ENCODE results near the gene HNRNPC.
A peak's percentile ranks its signal among the peaks of the same experiment; 100 is the strongest.
"Not testable (repeated sequence)": the region's sequence is repeated elsewhere in the genome, so short reads cannot be mapped to it uniquely, and the experiment has no call there.

The HNRNPC gene

GRCh38 chr14:21269252-21270046 lies at the start of gene HNRNPC:
TSS of gene HNRNPC (minus strand) at chr14:21269442. CDS start at chr14:21234193, 35,249 bp downstream.
- peak; percentile 100 for DNase-seq (ENCODE audit: low read depth in 1 of 2, low spot score in 1 of 2)

- no peak for DNase-seq (ENCODE audit: low read depth in 1 of 2, low spot score in 1 of 2)
These were observed 48.2 kb upstream of the HNRNPC start for GRCh38 chr14:21317398-21317797.

GRCh38 chr14:21313512-21313911 lies 44.3 kb upstream of the HNRNPC start:
- no peak for DNase-seq (ENCODE audit: low read depth in 1 of 2, low spot score in 1 of 2)

GRCh38 chr14:21311614-21312013 lies 42.4 kb upstream of the HNRNPC start:
- no peak for DNase-seq (ENCODE audit: low read depth in 1 of 2, low spot score in 1 of 2)

GRCh38 chr14:21309956-21310355 lies 40.7 kb upstream of the HNRNPC start:
- no peak for DNase-seq (ENCODE audit: low read depth in 1 of 2, low spot score in 1 of 2)

- no peak for DNase-seq (ENCODE audit: low read depth in 1 of 2, low spot score in 1 of 2)
These were observed 40.0 kb upstream of the HNRNPC start for GRCh38 chr14:21309238-21309636.

GRCh38 chr14:21308479-21309237 lies 39.4 kb upstream of the HNRNPC start:
- DNase-seq (ENCODE audit: low read depth in 1 of 2, low spot score in 1 of 2): peak; percentile 49 to 59

GRCh38 chr14:21308132-21308478 lies 38.9 kb upstream of the HNRNPC start:
- no peak for DNase-seq (ENCODE audit: low read depth in 1 of 2, low spot score in 1 of 2)

GRCh38 chr14:21307637-21308036 lies 38.4 kb upstream of the HNRNPC start:
- no peak for DNase-seq (ENCODE audit: low read depth in 1 of 2, low spot score in 1 of 2)

GRCh38 chr14:21302836-21303140 lies 33.5 kb upstream of the HNRNPC start:
- not testable (repeated sequence) for DNase-seq (ENCODE audit: low read depth in 1 of 2, low spot score in 1 of 2)

- DNase-seq (ENCODE audit: low read depth in 1 of 2, low spot score in 1 of 2): no peak
These were observed 33.0 kb upstream of the HNRNPC start for GRCh38 chr14:21302013-21302835.

GRCh38 chr14:21300892-21301291 lies 31.6 kb upstream of the HNRNPC start:
- peak; percentile 1 to 3 for DNase-seq (ENCODE audit: low read depth in 1 of 2, low spot score in 1 of 2)

- DNase-seq (ENCODE audit: low read depth in 1 of 2, low spot score in 1 of 2): no peak
These were observed 30.4 kb upstream of the HNRNPC start for GRCh38 chr14:21299562-21300130.

GRCh38 chr14:21298358-21298757 lies 29.1 kb upstream of the HNRNPC start:
- DNase-seq (ENCODE audit: low read depth in 1 of 2, low spot score in 1 of 2): no peak

- not testable (repeated sequence) for DNase-seq (ENCODE audit: low read depth in 1 of 2, low spot score in 1 of 2)
These were observed 24.8 kb upstream of the HNRNPC start for GRCh38 chr14:21294026-21294425.

GRCh38 chr14:21287168-21287567 lies 17.9 kb upstream of the HNRNPC start:
- DNase-seq (ENCODE audit: low read depth in 1 of 2, low spot score in 1 of 2): no peak

- DNase-seq (ENCODE audit: low read depth in 1 of 2, low spot score in 1 of 2): not testable (repeated sequence)
These were observed 17.3 kb upstream of the HNRNPC start for GRCh38 chr14:21286516-21286915.

- not testable (repeated sequence) for DNase-seq (ENCODE audit: low read depth in 1 of 2, low spot score in 1 of 2)
These were observed 12.7 kb upstream of the HNRNPC start for GRCh38 chr14:21281917-21282316.

GRCh38 chr14:21279783-21280182 lies 10.5 kb upstream of the HNRNPC start, which contains the start of gene RPGRIP1:
TSS of gene RPGRIP1 (plus strand) at chr14:21280083. CDS start at chr14:21287977, 7,894 bp downstream.
- no peak for DNase-seq (ENCODE audit: low read depth in 1 of 2, low spot score in 1 of 2)

GRCh38 chr14:21278632-21279031 lies 9.4 kb upstream of the HNRNPC start:
- DNase-seq (ENCODE audit: low read depth in 1 of 2, low spot score in 1 of 2): no peak

- no peak for DNase-seq (ENCODE audit: low read depth in 1 of 2, low spot score in 1 of 2)
These were observed 6.1 kb upstream of the HNRNPC start for GRCh38 chr14:21275261-21275858.

Measured in stimulated activated CD4-positive, alpha-beta T cell treated with anti-CD3 and anti-CD28 coated beads, Interleukin-15, amount 100 ng/mL, for 1 hour (primary cell).